ENCODE measurements around the gene RXRA. TPM values are rescaled to one million over a fixed set of nuclear protein-coding genes. Genes with fewer than 3 reads are reported as not detected.
A peak's percentile ranks its signal among the peaks of the same experiment; 100 is the strongest.

Gene RXRA
- total and polyA plus RNA-seq, 2 of the 4 experiments (the other 2 are of a cell fraction), result 7.5 to 17.9 TPM

GRCh38 chr9:134442486-134443173 is 116.4 kb downstream of the RXRA start:
- Histone ChIP-seq H2AK5ac (ENCODE audit: low read depth, low read length) (peak overlapping the region; percentile 28), H3K27me3 (ENCODE audit: control insufficient read depth, insufficient read depth, low read length) (no peaks in the 10 kb centered on the region), H3K9ac (ENCODE audit: low read depth, low read length) (no peak overlapping the region), H2BK15ac (ENCODE audit: low read depth, low read length) (no peak overlapping the region), H2BK5ac (ENCODE audit: low read depth, low read length, poor library complexity, severe bottlenecking) (no peak overlapping the region), H3K9me1 (ENCODE audit: insufficient read depth, low read length) (peaks cover 4% of the 10 kb centered on the region; the same call in 1 of the 2 replicates), H4K8ac (ENCODE audit: low read depth in 2 of 2, low read length in 2 of 2) (no peak overlapping the region), H4K20me1 (ENCODE audit: insufficient read depth, low read length) (peaks cover 9% of the 10 kb centered on the region), H2AK9ac (replicated peaks; ENCODE audit: low read depth, low read length, poor library complexity) (peak overlapping the region; percentile 88), H3K14ac (replicated peaks; ENCODE audit: low read depth, low read length) (no peak overlapping the region), H3K23ac (ENCODE audit: low read depth, low read length) (no peak overlapping the region), H3K27ac (ENCODE audit: insufficient read depth, low read length) (no peak overlapping the region), H3K79me1 (ENCODE audit: low read depth in 1 of 2, low read length in 2 of 2) (no peaks in the 10 kb centered on the region), H2BK120ac (ENCODE audit: low read depth, low read length) (no peak overlapping the region), H4K91ac (ENCODE audit: insufficient read depth, low read depth, low read length) (no peak overlapping the region), H3K4me2 (ENCODE audit: low read depth, low read length) (no peak overlapping the region; the same call in 1 of the 2 replicates), H3K4me1 (ENCODE audit: control insufficient read depth, insufficient read depth, low read length) (peaks cover 17% of the 10 kb centered on the region), H3K4me3 (ENCODE audit: insufficient read depth, low read depth, low read length) (no peak overlapping the region), H2AFZ (replicated peaks; ENCODE audit: low read length, poor library complexity) (no peak overlapping the region), H3K4ac (ENCODE audit: low read depth, low read length) (no peak overlapping the region), H3K18ac (ENCODE audit: low read depth, low read length) (no peak overlapping the region), H4K5ac (ENCODE audit: low read depth, low read length) (no peak overlapping the region), H3K56ac (ENCODE audit: extremely low read depth, insufficient read depth, low read length) (no peak overlapping the region), H3K9me3 (ENCODE audit: control insufficient read depth, insufficient read depth, low read length) (peaks cover 3% of the 10 kb centered on the region; the same call in 1 of the 2 replicates), H2BK20ac (ENCODE audit: low read depth, low read length) (no peak overlapping the region), H3K36me3 (ENCODE audit: control insufficient read depth, insufficient read depth, low read length) (no peaks in the 10 kb centered on the region; the same call in 1 of the 2 replicates)
- in situ Hi-C loops (cut with MboI; ENCODE audit: low sequenced_read_pairs), result loop anchor here (5.0 kb wide), 1 partner anchor 275 kb away; no protein-coding TSS in a partner anchor
- ATAC-seq (ENCODE audit: low read depth) (peak; percentile 18), DNase-seq (no peak)
- WGBS, 2 experiments (ENCODE audit: extremely low coverage in 2 of 2, insufficient read length in 1 of 2), result 55% methylated on average over 9 of the region's 21 CpGs; no CpG with 5 or more reads in 1 of the 2 experiments
- dilution Hi-C loops (cut with HindIII; ENCODE audit: low sequenced_read_pairs, unreplicated experiment), result no loop called here
- TF ChIP-seq CEBPB (IDR thresholded peaks at IDR 0.05; ENCODE audit: low read depth, low read length), result no peak
- no peak for TF ChIP-seq RFX5 (IDR thresholded peaks at IDR 0.05; ENCODE audit: low read depth, low read length)
- no peak for TF ChIP-seq RAD21 (IDR thresholded peaks at IDR 0.05; ENCODE audit: low read length)
- TF ChIP-seq MAFK (IDR thresholded peaks at IDR 0.05; ENCODE audit: low read depth, low read length), result no peak
- no peak for TF ChIP-seq BHLHE40 (IDR thresholded peaks at IDR 0.05; ENCODE audit: low read depth, low read length)
- TF ChIP-seq SMC3 (IDR thresholded peaks at IDR 0.05; ENCODE audit: low read depth, low read length), result no peak
- TF ChIP-seq, protein P1, sequence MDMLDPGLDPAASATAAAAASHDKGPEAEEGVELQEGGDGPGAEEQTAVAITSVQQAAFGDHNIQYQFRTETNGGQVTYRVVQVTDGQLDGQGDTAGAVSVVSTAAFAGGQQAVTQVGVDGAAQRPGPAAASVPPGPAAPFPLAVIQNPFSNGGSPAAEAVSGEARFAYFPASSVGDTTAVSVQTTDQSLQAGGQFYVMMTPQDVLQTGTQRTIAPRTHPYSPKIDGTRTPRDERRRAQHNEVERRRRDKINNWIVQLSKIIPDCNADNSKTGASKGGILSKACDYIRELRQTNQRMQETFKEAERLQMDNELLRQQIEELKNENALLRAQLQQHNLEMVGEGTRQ (IDR thresholded peaks at IDR 0.05; ENCODE audit: low read depth, low read length), result no peak
- TF ChIP-seq FOS (IDR thresholded peaks at IDR 0.05; ENCODE audit: low read depth, low read length), result no peak
- no peak for TF ChIP-seq MXI1 (IDR thresholded peaks at IDR 0.05; ENCODE audit: borderline replicate concordance, low read depth, low read length)
- TF ChIP-seq, protein P2, sequence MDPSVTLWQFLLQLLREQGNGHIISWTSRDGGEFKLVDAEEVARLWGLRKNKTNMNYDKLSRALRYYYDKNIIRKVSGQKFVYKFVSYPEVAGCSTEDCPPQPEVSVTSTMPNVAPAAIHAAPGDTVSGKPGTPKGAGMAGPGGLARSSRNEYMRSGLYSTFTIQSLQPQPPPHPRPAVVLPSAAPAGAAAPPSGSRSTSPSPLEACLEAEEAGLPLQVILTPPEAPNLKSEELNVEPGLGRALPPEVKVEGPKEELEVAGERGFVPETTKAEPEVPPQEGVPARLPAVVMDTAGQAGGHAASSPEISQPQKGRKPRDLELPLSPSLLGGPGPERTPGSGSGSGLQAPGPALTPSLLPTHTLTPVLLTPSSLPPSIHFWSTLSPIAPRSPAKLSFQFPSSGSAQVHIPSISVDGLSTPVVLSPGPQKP (IDR thresholded peaks at IDR 0.05; ENCODE audit: borderline replicate concordance, low read depth, low read length), result no peak
- TF ChIP-seq POLR2A (IDR thresholded peaks at IDR 0.05; ENCODE audit: low read depth, low read length), result no peak
- BruUV-seq (replicated peaks), result no TSS peak
- CTCF ChIA-PET, result interaction anchor here (0.6 to 2.8 kb wide), 7 partner anchors 8 to 275 kb away, joined by 3 to 27 read pairs (median 3); no protein-coding TSS in a partner anchor
- POLR2A ChIA-PET (ENCODE audit: unreplicated experiment), result no interaction called here
- intact Hi-C loops (cut with micrococcal nuclease), result loop anchor here (1.0 to 10.0 kb wide), 3 partner anchors 116 to 378 kb away; partner anchors contain the start of genes BRD3 and RXRA
